ENCODE data around the gene MAP7.
"Not testable (repeated sequence)": the region's sequence is repeated elsewhere in the genome, so short reads cannot be mapped to it uniquely, and the experiment has no call there.

Gene MAP7

GRCh38 chr6:136550330-136551071 is at the start of gene MAP7:
Gene MAP7, minus strand, starts transcription at chr6:136550422. Its CDS starts 14 bp downstream, at chr6:136550408.
- FAIRE-seq (no peak), DNase-seq (ENCODE audit: insufficient read length, low spot score) (no peak)

GRCh38 chr6:136599329-136600011 is 49.2 kb upstream of the MAP7 start:
- TF ChIP-seq POLR2A (IDR thresholded peaks at IDR 0.05; ENCODE audit: low read depth, low read length): no peak
- DNase-seq (ENCODE audit: insufficient read length, low spot score) (no peak), FAIRE-seq (no peak)

More at GRCh38 chr6:136550330-136551071, at the start of gene MAP7:
- no peak for TF ChIP-seq POLR2A (IDR thresholded peaks at IDR 0.05; ENCODE audit: low read depth, low read length)

- no peak for TF ChIP-seq POLR2A (IDR thresholded peaks at IDR 0.05; ENCODE audit: low read depth, low read length)
- DNase-seq (ENCODE audit: insufficient read length, low spot score) (no peak), FAIRE-seq (no peak)
Measured at GRCh38 chr6:136598048-136598447, 47.8 kb upstream of the MAP7 start.

DNA sequence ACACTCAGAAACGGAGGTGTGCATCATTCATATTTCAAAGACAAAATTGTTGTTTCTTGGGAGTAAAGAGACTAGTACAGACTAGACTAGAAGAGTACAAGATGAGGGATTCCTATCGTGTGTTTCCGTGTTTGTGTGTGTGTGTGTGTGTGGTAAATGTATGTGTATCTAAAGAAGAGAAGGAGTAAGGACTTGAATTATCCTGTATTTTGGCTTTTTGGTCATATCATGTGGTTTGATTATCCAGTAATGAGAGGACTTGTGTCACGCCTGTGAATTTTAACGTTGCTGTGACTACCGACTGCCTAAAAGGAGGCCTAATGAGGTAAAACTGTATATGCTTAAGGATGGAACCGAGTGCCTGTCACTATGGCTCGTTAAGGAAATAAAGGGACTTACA is 44.4 kb upstream of the MAP7 start:
- no peak for FAIRE-seq
- no peak for DNase-seq (ENCODE audit: insufficient read length, low spot score)

GRCh38 chr6:136593748-136594490 is 43.7 kb upstream of the MAP7 start:
- DNase-seq (ENCODE audit: insufficient read length, low spot score) (peak; percentile 36), FAIRE-seq (peak; percentile 92)
- TF ChIP-seq POLR2A (IDR thresholded peaks at IDR 0.05; ENCODE audit: low read depth, low read length): peak; percentile 20; the same call in 1 of the 2 replicates

More for the DNA sequence above, 44.4 kb upstream of the MAP7 start:
- TF ChIP-seq POLR2A (IDR thresholded peaks at IDR 0.05; ENCODE audit: low read depth, low read length): no peak

- DNase-seq (ENCODE audit: insufficient read length, low spot score) (no peak), FAIRE-seq (no peak)
- TF ChIP-seq POLR2A (IDR thresholded peaks at IDR 0.05; ENCODE audit: low read depth, low read length): no peak
Measured at GRCh38 chr6:136592930-136593673, 42.9 kb upstream of the MAP7 start.

- no peak for FAIRE-seq
- no peak for TF ChIP-seq POLR2A (IDR thresholded peaks at IDR 0.05; ENCODE audit: low read depth, low read length)
- no peak for DNase-seq (ENCODE audit: insufficient read length, low spot score)
Measured at GRCh38 chr6:136591617-136592016, 41.4 kb upstream of the MAP7 start.

GRCh38 chr6:136590846-136591245 is 40.6 kb upstream of the MAP7 start:
- not testable (repeated sequence) for FAIRE-seq; DNase-seq (ENCODE audit: insufficient read length, low spot score)

DNA sequence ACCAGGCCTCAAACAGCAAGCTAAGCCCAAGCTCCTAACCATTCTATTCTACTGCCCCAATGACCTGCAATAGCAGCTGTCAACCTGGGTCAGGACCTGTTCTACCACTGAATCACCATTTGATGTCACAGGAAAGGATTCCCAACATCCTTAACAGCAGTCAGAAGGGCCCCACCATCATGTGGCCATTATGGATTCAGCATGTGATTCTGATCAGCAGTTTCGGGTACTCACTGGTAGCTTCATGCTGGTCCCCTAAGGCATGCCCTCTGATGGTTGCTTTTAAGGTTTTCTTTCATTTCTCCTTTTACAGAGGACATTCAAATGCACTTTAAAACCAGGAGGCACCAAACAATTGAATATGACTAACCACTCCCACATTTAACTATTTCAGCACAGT is 37.3 kb upstream of the MAP7 start:
- no peak for DNase-seq (ENCODE audit: insufficient read length, low spot score)
- TF ChIP-seq POLR2A (IDR thresholded peaks at IDR 0.05; ENCODE audit: low read depth, low read length): no peak
- FAIRE-seq: no peak

GRCh38 chr6:136586295-136586694 is 36.1 kb upstream of the MAP7 start:
- TF ChIP-seq POLR2A (IDR thresholded peaks at IDR 0.05; ENCODE audit: low read depth, low read length): no peak
- FAIRE-seq: no peak
- DNase-seq (ENCODE audit: insufficient read length, low spot score): no peak

- not testable (repeated sequence) for DNase-seq (ENCODE audit: insufficient read length, low spot score); FAIRE-seq
Measured at GRCh38 chr6:136585523-136585922, 35.3 kb upstream of the MAP7 start.

DNA sequence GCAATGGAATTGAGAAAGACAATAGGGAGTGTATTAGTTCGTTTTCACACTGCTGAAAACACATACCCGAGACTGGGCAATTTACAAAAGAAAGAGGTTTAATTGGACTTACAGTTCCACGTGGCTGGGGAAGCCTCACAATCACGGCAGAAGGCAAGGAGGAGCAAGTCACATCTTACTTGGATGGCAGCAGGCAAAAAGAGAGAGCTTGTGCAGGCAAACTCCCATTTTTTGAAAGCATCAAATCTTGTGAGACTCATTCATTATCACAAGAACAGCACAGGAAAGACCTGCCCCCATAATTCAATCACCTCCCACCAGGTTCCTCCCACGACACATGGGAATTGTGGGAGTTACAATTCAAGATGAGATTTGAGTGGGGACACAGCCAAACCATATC is 34.1 kb upstream of the MAP7 start:
- not testable (repeated sequence) for FAIRE-seq; DNase-seq (ENCODE audit: insufficient read length, low spot score)

GRCh38 chr6:136582711-136583471 is 32.7 kb upstream of the MAP7 start:
- DNase-seq (ENCODE audit: insufficient read length, low spot score): peak; percentile 1
- peak; percentile 15 for FAIRE-seq

More at GRCh38 chr6:136582711-136583471, 32.7 kb upstream of the MAP7 start:
- no peak for TF ChIP-seq POLR2A (IDR thresholded peaks at IDR 0.05; ENCODE audit: low read depth, low read length)

All from H54 (cell line).